Activated CD8-positive, alpha-beta memory T cell treated with anti-CD3 and anti-CD28 coated beads, Interleukin-2, amount 50 U/mL, for 1 hour (primary cell): ENCODE data around the gene WASL.
"Not testable (repeated sequence)": the region's sequence is repeated elsewhere in the genome, so short reads cannot be mapped to it uniquely, and the experiment has no call there.

ENCODE experiments used
- DNase-seq: peaks from one replicate; pipeline ENCODE4 v3.0.0-alpha.2; 2020; ENCODE audit errors: extremely low read depth

WASL gene

GRCh38 chr7:123661765-123662164, 87.0 kb downstream of the WASL start:
- DNase-seq = no peak

- no peak for DNase-seq
Measured at GRCh38 chr7:123660514-123661354, 88.1 kb downstream of the WASL start.

GRCh38 chr7:123658023-123658422, 90.8 kb downstream of the WASL start:
- DNase-seq = no peak

- no peak for DNase-seq
Measured at GRCh38 chr7:123657304-123657685, 91.5 kb downstream of the WASL start.

- DNase-seq = no peak
Measured at GRCh38 chr7:123656544-123657303, 92.1 kb downstream of the WASL start.

DNA sequence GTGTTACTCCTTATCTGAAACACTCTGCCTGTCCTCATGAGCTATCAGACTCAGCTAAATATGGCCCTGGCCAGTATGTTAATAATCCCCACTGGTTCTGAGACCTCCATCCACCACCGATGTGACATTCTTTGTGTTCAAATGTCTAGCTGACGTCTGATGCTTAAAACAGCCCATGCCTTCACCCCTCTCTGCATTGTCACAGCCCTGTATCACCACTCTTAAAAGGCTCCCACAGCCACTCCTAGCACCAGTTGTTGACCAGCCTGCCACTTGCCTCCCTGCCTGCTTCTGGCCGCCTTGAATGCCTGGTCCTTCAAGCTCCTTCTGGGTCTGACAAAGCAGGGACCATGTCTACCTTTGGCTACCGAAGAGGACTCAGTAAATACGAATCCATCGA, 93.2 kb downstream of the WASL start, which contains the start of gene LMOD2:
Gene LMOD2 (plus strand): TSS at position 253 of the 400 bp plus-strand sequence. CDS start 98 bp downstream, at position 351.
- DNase-seq = no peak

- DNase-seq = no peak
Measured at GRCh38 chr7:123653162-123653561, 95.6 kb downstream of the WASL start.

GRCh38 chr7:123652406-123652805, 96.4 kb downstream of the WASL start:
- DNase-seq = no peak

- DNase-seq = no peak
Measured at GRCh38 chr7:123650595-123650994, 98.2 kb downstream of the WASL start.

DNA sequence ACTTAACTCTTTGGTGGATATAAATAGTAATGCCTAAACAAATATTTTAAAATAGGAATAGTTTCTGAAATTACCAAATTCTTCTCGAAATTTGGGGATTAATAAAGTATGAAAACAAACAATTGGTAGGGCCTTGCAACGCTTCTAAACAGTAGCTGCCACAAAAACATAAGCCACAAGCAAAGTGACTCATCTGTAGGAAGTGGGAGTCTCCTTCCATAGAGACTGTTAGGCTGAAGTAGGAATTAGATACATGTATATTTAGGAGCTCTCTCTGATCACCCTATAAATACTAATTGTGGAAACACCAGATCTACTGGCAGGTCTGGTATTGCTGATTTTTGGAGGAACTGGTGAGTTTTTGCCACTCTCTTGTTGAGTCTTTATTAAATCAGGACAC, 98.8 kb downstream of the WASL start:
- DNase-seq = no peak

- DNase-seq = no peak
Measured at GRCh38 chr7:123647106-123647730, 101.6 kb downstream of the WASL start.

- DNase-seq = no peak
Measured at GRCh38 chr7:123645516-123645915, 103.3 kb downstream of the WASL start.

DNA sequence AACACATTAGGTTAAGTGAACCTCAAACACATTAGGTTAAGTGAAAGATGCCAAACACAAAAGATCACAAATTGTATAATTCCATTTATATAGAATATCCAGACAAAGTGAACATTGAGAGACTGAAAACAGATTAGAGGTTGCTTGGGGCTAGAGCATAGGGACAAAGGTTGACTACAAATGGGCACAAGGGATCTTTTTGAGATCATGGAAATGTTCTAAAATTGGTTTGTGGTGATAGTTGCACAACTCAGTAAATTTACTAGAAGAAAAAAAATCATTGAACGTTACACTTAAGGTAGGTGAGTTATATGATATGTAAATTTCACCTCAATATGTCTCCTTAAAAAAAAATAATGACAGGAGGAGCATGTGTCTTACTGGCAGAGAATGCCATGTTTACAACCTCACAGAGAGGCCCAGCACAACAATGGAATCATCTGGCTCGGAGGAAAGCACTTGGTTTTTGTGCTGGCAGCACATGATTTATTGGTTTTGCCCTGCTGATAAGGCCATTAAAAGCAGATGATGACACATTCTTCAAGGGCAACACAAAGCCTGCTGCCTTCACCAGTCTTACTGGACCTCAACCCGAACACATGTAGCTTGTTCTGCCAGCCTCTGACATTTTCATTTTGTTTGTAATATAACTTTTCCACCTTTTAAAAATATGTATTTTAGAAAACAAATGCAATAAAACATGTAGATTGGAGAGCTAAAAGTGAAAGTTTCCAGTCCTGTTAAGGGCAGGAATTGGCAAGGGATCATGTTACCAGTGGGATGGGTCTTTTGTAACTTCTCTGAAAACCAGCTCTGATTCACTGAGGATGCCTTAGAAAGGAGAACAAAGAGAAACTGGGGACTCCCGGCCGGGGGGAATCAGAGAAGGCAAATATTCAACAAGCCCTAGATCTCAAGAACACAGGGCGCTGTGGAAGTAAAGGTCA, 105.0 kb downstream of the WASL start:
- no peak for DNase-seq

- DNase-seq = no peak
Measured at GRCh38 chr7:123641901-123642300, 106.9 kb downstream of the WASL start.

- no peak for DNase-seq
Measured at GRCh38 chr7:123640583-123640982, 108.2 kb downstream of the WASL start.

DNA sequence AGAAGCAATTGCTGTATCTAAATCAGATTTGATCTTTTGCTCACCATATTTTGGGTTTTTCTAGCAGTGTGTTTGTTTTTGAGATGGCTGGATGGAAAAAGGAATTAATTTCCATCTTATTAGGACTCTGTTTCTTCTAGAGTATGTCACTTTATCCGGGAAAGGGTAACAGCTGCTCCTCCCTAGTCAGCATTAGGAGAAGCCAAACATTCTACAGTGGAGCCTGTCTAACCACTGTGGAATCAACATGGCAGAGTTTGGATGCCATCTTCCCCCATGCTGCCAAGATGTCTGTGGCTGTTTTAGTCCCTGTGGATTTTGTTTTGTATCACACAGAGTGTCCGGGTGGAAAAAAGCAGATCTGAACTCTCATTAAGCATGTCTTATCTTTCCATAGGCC, 109.2 kb downstream of the WASL start:
- DNase-seq = no peak

GRCh38 chr7:123637878-123638277, 110.9 kb downstream of the WASL start:
- DNase-seq = no peak

- no peak for DNase-seq
Measured at GRCh38 chr7:123637203-123637602, 111.6 kb downstream of the WASL start.

DNA sequence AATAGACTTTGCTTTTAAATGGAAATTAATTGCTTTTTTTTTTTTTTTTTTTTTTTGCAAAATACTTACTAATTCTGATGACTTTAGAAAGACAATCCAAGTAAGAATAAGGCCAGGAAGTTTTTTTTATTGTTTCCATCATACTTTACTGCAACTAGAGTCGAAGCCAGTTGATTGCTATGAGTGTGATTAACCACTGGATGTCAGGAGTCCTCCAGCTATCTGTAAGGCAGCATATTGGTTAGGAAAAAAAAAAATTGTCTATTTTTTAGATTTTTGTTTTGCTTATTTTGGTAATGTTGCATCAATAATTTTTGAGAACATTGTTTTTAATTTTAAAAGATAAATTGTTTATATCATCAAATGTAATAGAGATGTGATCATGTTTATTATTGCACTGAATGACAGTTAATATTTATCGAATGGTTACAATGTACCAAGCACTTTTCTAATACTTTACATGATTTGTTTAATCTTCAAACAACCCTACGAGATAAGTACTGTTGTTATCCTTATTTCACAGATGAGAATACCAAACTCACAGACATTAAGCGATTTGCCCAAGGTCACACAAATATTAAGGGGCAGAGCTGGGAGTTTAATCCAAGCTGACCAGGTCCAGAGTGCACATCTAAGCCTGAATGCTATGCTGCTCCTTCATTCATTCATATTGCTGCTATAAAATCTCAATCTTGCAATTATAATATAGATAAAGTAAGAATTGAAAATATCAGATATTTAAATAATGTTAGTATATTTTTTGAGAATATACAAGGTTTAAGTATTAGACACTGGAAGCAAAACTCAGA, 113.0 kb downstream of the WASL start:
- no peak for DNase-seq

- not testable (repeated sequence) for DNase-seq
Measured at GRCh38 chr7:123634011-123634573, 114.7 kb downstream of the WASL start.
